IMR-90 (cell line): Measurements from ENCODE around the gene CTNND2.

ENCODE experiments used
- BHLHE40 ChIP-seq: fragments of 150-350 bp; IDR thresholded peaks from 2 replicates; pipeline ENCODE4 v1.6.1; 2016; ENCODE audit warnings: mild to moderate bottlenecking, low read depth, low read length
- FOS ChIP-seq: fragments of 150-350 bp; IDR thresholded peaks from 2 replicates; pipeline ENCODE4 v1.6.1; 2016; ENCODE audit warnings: low read depth, low read length
- MAZ ChIP-seq: IDR thresholded peaks from 2 replicates; pipeline ENCODE4 v1.6.1; 2012; ENCODE audit warnings: low read depth, mild to moderate bottlenecking, low read length, improper control_type of control experiment, moderate library complexity, borderline replicate concordance
- MXI1 ChIP-seq: IDR thresholded peaks from 2 replicates; pipeline ENCODE4 v1.6.1; 2012; ENCODE audit warnings: low read depth, mild to moderate bottlenecking, low read length, moderate library complexity, borderline replicate concordance
- POLR2A ChIP-seq: IDR thresholded peaks from 2 replicates; pipeline ENCODE4 v1.6.1; 2012; ENCODE audit warnings: mild to moderate bottlenecking, low read depth, low read length
- RAD21 ChIP-seq: IDR thresholded peaks from 2 replicates; pipeline ENCODE4 v1.6.1; 2012; ENCODE audit warnings: low read length, improper control_type of control experiment
- RCOR1 ChIP-seq: IDR thresholded peaks from 2 replicates; pipeline ENCODE4 v1.6.1; 2012; ENCODE audit warnings: mild to moderate bottlenecking, low read length, improper control_type of control experiment; ENCODE audit not compliant: insufficient replicate concordance
- TF ChIP-seq, protein P1 (sequence below): conservative IDR thresholded peaks from 2 replicates; pipeline ENCODE4 v1.5.1; 2012; ENCODE audit warnings: mild to moderate bottlenecking, low read depth, low read length, improper control_type of control experiment
- TF ChIP-seq, protein P2 (sequence below): fragments of 150-350 bp; IDR thresholded peaks from 2 replicates; pipeline ENCODE4 v1.6.1; 2017; ENCODE audit warnings: mild to moderate bottlenecking, antibody characterized with exemption, low read length, low read depth

DNA sequence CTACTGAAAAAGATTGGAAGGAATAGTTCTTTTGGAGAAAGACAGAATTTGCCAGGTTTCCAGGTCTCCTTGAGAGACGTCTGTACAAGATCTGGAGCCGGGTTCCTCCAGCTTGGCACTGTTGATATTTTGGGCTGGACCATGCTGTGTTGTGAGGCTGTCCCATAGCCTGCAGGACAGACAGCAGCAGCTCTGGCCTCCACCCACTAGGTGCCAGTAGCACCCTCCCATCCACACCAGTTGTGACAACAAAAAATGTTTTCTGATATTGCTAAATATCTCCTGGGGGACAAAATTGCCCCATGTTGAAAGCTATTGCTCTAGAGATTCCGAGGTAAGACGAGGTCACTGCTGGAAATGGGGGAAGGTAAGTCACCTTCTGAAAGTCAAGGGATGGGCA, 855.5 kb downstream of the CTNND2 start:
- TF ChIP-seq, protein P1, sequence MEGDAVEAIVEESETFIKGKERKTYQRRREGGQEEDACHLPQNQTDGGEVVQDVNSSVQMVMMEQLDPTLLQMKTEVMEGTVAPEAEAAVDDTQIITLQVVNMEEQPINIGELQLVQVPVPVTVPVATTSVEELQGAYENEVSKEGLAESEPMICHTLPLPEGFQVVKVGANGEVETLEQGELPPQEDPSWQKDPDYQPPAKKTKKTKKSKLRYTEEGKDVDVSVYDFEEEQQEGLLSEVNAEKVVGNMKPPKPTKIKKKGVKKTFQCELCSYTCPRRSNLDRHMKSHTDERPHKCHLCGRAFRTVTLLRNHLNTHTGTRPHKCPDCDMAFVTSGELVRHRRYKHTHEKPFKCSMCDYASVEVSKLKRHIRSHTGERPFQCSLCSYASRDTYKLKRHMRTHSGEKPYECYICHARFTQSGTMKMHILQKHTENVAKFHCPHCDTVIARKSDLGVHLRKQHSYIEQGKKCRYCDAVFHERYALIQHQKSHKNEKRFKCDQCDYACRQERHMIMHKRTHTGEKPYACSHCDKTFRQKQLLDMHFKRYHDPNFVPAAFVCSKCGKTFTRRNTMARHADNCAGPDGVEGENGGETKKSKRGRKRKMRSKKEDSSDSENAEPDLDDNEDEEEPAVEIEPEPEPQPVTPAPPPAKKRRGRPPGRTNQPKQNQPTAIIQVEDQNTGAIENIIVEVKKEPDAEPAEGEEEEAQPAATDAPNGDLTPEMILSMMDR: no peak
- TF ChIP-seq BHLHE40 (no peak), POLR2A (no peak), MXI1 (no peak), FOS (no peak), RAD21 (no peak), RCOR1 (no peak), MAZ (no peak)
- TF ChIP-seq, protein P2, sequence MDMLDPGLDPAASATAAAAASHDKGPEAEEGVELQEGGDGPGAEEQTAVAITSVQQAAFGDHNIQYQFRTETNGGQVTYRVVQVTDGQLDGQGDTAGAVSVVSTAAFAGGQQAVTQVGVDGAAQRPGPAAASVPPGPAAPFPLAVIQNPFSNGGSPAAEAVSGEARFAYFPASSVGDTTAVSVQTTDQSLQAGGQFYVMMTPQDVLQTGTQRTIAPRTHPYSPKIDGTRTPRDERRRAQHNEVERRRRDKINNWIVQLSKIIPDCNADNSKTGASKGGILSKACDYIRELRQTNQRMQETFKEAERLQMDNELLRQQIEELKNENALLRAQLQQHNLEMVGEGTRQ: no peak
